ENCODE data around the gene ADGRF1. TPM values are rescaled to one million over a fixed set of nuclear protein-coding genes. Genes with fewer than 3 reads are reported as not detected.

Gene ADGRF1
- polyA plus RNA-seq, 1 of the 3 experiments (the other 2 are of a cell fraction) = not detected

DNA sequence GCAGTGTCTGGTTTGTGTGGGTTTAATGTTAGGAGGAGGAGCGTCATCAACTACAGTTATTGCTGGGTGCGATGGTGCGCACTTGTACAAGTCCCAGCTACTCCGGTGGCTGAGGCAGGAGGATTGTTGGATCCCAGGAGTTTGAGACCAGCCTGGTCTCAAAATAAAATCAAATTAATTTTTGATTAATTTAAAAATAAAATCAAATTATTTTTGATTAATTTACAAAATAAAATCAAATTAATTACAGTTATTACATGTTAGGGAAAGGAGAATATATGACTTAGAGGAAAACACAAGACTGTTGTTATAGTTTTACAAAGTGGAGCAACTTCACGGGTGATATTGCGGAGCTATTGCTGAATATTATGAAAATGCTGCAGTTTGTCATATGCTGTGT lies 85.7 kb downstream of the ADGRF1 start:
- H3F3A ChIP-seq (replicated peaks; ENCODE audit: insufficient read depth) = no peaks in the 10 kb centered on the region
- H2AFZ ChIP-seq (ENCODE audit: low read depth) = no peak overlapping the region
- H3K27me3 ChIP-seq (ENCODE audit: insufficient read depth) = peaks cover 20% of the 10 kb centered on the region
- CTCF ChIA-PET = no interaction called here
- no peaks in the 10 kb centered on the region for H3K4me1 ChIP-seq (ENCODE audit: control insufficient read depth in 1 of 2, insufficient read depth in 2 of 2, low read depth in 1 of 2, low read length in 1 of 2)
- H3K4me3 ChIP-seq (ENCODE audit: low read depth in 2 of 2, low read length in 1 of 2) = no peak overlapping the region
- no peak overlapping the region for H3K9ac ChIP-seq
- DNase-seq = no peak
- H3K36me3 ChIP-seq (replicated peaks in 1 of 2; ENCODE audit: control insufficient read depth in 1 of 2, insufficient read depth in 2 of 2, low read length in 1 of 2) = no peaks in the 10 kb centered on the region
- H3K79me2 ChIP-seq (ENCODE audit: insufficient read depth) = no peaks in the 10 kb centered on the region
- TF ChIP-seq, protein P1, sequence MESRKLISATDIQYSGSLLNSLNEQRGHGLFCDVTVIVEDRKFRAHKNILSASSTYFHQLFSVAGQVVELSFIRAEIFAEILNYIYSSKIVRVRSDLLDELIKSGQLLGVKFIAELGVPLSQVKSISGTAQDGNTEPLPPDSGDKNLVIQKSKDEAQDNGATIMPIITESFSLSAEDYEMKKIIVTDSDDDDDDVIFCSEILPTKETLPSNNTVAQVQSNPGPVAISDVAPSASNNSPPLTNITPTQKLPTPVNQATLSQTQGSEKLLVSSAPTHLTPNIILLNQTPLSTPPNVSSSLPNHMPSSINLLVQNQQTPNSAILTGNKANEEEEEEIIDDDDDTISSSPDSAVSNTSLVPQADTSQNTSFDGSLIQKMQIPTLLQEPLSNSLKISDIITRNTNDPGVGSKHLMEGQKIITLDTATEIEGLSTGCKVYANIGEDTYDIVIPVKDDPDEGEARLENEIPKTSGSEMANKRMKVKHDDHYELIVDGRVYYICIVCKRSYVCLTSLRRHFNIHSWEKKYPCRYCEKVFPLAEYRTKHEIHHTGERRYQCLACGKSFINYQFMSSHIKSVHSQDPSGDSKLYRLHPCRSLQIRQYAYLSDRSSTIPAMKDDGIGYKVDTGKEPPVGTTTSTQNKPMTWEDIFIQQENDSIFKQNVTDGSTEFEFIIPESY (IDR thresholded peaks at IDR 0.05; ENCODE audit: borderline replicate concordance, low read depth) = no peak
- TF ChIP-seq, protein P2, sequence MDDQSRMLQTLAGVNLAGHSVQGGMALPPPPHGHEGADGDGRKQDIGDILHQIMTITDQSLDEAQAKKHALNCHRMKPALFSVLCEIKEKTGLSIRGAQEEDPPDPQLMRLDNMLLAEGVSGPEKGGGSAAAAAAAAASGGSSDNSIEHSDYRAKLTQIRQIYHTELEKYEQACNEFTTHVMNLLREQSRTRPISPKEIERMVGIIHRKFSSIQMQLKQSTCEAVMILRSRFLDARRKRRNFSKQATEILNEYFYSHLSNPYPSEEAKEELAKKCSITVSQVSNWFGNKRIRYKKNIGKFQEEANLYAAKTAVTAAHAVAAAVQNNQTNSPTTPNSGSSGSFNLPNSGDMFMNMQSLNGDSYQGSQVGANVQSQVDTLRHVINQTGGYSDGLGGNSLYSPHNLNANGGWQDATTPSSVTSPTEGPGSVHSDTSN (IDR thresholded peaks at IDR 0.05) = no peak
- no peak for TF ChIP-seq JUND (IDR thresholded peaks at IDR 0.05)
- TF ChIP-seq RFX5 (IDR thresholded peaks at IDR 0.05; ENCODE audit: low read length) = no peak
- TF ChIP-seq EZH2phosphoT487 (IDR thresholded peaks at IDR 0.05; ENCODE audit: borderline replicate concordance, low read depth) = no peak
- TF ChIP-seq EP300 (IDR thresholded peaks at IDR 0.05; ENCODE audit: borderline replicate concordance in 1 of 2, low read depth in 1 of 2, low read length in 1 of 2) = no peak
- no peak for TF ChIP-seq GATA2 (CRISPR knock-in tag; IDR thresholded peaks at IDR 0.05)
- H3K9me3 ChIP-seq = no peaks in the 10 kb centered on the region
- H3K4me2 ChIP-seq = no peak overlapping the region
- no peaks in the 10 kb centered on the region for H4K20me1 ChIP-seq (ENCODE audit: insufficient read depth)
- no peaks in the 10 kb centered on the region for H3K9me2 ChIP-seq
- POLR2A ChIA-PET = no interaction called here
- no peak overlapping the region for H3K27ac ChIP-seq (ENCODE audit: low read depth in 2 of 2, low read length in 1 of 2)
- WGBS (ENCODE audit: low lambda C conversion rate) = 49% methylated on average over 6 of the region's 6 CpGs

DNA sequence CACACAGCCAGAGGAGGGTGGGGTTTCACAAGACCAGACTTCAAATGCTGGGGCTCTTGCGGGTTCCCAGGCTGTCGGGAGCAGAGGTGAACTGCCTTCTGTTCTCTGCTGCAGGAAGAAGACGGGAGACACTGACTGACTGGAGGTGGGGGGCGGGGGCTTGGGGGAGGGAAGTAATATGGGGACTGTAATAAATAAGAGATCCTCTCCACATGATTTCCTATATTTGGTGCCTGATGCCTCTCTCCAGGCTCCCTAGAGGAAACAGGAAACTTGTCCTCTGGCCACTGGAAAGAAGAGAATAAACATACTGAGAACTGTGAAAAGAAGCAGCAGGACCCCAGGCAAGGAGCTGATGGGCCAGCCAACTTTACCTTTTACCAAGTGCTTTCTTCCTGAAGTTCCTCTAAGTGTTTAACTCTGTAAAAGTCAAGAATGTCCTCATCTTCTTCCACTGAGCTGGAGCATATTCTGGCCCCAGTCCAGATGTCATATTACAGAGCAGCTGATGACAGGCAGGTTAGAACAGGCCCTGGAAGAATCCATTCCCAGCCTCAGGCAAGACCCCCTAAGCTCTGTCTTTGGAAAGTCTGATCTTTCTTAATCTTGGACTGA lies 87.2 kb downstream of the ADGRF1 start:
- H3K79me2 ChIP-seq (ENCODE audit: insufficient read depth) = no peaks in the 10 kb centered on the region
- no peaks in the 10 kb centered on the region for H3F3A ChIP-seq (replicated peaks; ENCODE audit: insufficient read depth)
- no peaks in the 10 kb centered on the region for H3K9me2 ChIP-seq
- H3K27ac ChIP-seq (ENCODE audit: low read depth in 2 of 2, low read length in 1 of 2) = no peak overlapping the region
- H3K27me3 ChIP-seq (ENCODE audit: insufficient read depth) = peaks cover 31% of the 10 kb centered on the region
- no peak overlapping the region for H3K4me3 ChIP-seq (ENCODE audit: low read depth in 2 of 2, low read length in 1 of 2)
- POLR2A ChIA-PET = no interaction called here
- no peak overlapping the region for H2AFZ ChIP-seq (ENCODE audit: low read depth)
- H3K9me3 ChIP-seq = no peaks in the 10 kb centered on the region
- H3K36me3 ChIP-seq (replicated peaks in 1 of 2; ENCODE audit: control insufficient read depth in 1 of 2, insufficient read depth in 2 of 2, low read length in 1 of 2) = no peaks in the 10 kb centered on the region
- no peak overlapping the region for H3K4me2 ChIP-seq
- H3K4me1 ChIP-seq (ENCODE audit: control insufficient read depth in 1 of 2, insufficient read depth in 2 of 2, low read depth in 1 of 2, low read length in 1 of 2) = no peaks in the 10 kb centered on the region
- no peak for DNase-seq
- H4K20me1 ChIP-seq (ENCODE audit: insufficient read depth) = no peaks in the 10 kb centered on the region
- CTCF ChIA-PET = interaction anchor here (1.2 kb wide), 1 partner anchor 9 kb away, joined by 4 read pairs; no protein-coding TSS in a partner anchor
- H3K9ac ChIP-seq = no peak overlapping the region
- 8% methylated on average over 4 of the region's 4 CpGs for WGBS (ENCODE audit: low lambda C conversion rate)
- TF ChIP-seq YY1 (IDR thresholded peaks at IDR 0.05; ENCODE audit: low read depth) (no peak), GATA2 (CRISPR knock-in tag; IDR thresholded peaks at IDR 0.05) (no peak), TEAD4 (IDR thresholded peaks at IDR 0.05; ENCODE audit: borderline replicate concordance, insufficient read depth) (no peak), SIN3A (IDR thresholded peaks at IDR 0.05; ENCODE audit: borderline replicate concordance, low read depth, low read length) (no peak), NFIC (IDR thresholded peaks at IDR 0.05; ENCODE audit: borderline replicate concordance) (no peak), CHD2 (IDR thresholded peaks at IDR 0.05; ENCODE audit: low read length, partially characterized antibody) (no peak), SMC3 (IDR thresholded peaks at IDR 0.05; ENCODE audit: low read depth, low read length) (no peak), GABPA (IDR thresholded peaks at IDR 0.05; ENCODE audit: low read depth) (no peak), TAF1 (IDR thresholded peaks at IDR 0.05; ENCODE audit: borderline replicate concordance, low read depth, low read length) (no peak), NRF1 (IDR thresholded peaks at IDR 0.05; ENCODE audit: low read depth, low read length) (no peak), FOXM1 (IDR thresholded peaks at IDR 0.05; ENCODE audit: low read depth) (no peak), RCOR1 (IDR thresholded peaks at IDR 0.05; ENCODE audit: low read length) (no peak)
- TF ChIP-seq, protein P3, sequence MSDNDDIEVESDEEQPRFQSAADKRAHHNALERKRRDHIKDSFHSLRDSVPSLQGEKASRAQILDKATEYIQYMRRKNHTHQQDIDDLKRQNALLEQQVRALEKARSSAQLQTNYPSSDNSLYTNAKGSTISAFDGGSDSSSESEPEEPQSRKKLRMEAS (IDR thresholded peaks at IDR 0.05; ENCODE audit: low read depth) = no peak
- TF ChIP-seq, protein P1 (IDR thresholded peaks at IDR 0.05; ENCODE audit: borderline replicate concordance, low read depth) = no peak
- TF ChIP-seq, protein P4, sequence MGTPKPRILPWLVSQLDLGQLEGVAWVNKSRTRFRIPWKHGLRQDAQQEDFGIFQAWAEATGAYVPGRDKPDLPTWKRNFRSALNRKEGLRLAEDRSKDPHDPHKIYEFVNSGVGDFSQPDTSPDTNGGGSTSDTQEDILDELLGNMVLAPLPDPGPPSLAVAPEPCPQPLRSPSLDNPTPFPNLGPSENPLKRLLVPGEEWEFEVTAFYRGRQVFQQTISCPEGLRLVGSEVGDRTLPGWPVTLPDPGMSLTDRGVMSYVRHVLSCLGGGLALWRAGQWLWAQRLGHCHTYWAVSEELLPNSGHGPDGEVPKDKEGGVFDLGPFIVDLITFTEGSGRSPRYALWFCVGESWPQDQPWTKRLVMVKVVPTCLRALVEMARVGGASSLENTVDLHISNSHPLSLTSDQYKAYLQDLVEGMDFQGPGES (IDR thresholded peaks at IDR 0.05; ENCODE audit: low read depth, low read length) = no peak
- TF ChIP-seq, protein P5, sequence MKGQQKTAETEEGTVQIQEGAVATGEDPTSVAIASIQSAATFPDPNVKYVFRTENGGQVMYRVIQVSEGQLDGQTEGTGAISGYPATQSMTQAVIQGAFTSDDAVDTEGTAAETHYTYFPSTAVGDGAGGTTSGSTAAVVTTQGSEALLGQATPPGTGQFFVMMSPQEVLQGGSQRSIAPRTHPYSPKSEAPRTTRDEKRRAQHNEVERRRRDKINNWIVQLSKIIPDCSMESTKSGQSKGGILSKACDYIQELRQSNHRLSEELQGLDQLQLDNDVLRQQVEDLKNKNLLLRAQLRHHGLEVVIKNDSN (IDR thresholded peaks at IDR 0.05; ENCODE audit: borderline replicate concordance, low read depth) = no peak
